HUES64 (cell line): ENCODE data around the gene ALPI.
A peak's percentile ranks its signal among the peaks of the same experiment; 100 is the strongest.

Experiments used
- H3K27ac ChIP-seq: 2 replicates; pipeline ENCODE4 v1.7.0; 2013; ENCODE audit warnings: low read depth, low read length, inconsistent platforms
- H3K27me3 ChIP-seq: 2 replicates; pipeline ENCODE4 v1.6.1; 2013; ENCODE audit warnings: mild to moderate bottlenecking, low read length; ENCODE audit not compliant: insufficient read depth
- H3K36me3 ChIP-seq: 2 replicates; pipeline ENCODE4 v1.6.1; 2013; ENCODE audit warnings: mild to moderate bottlenecking, low read length; ENCODE audit not compliant: insufficient read depth
- H3K4me1 ChIP-seq: 2 replicates; pipeline ENCODE4 v1.6.1; 2013; ENCODE audit warnings: mild to moderate bottlenecking, low read length, moderate library complexity; ENCODE audit not compliant: insufficient read depth
- H3K4me3 ChIP-seq: 2 replicates; pipeline ENCODE4 v1.5.1; 2013; ENCODE audit warnings: mild to moderate bottlenecking, low read length, moderate library complexity
- H3K9ac ChIP-seq: 2 replicates; pipeline ENCODE4 v1.6.1; 2013; ENCODE audit warnings: mild to moderate bottlenecking, low read depth, low read length
- H3K9me3 ChIP-seq: 2 replicates; pipeline ENCODE4 v1.6.1; 2013; ENCODE audit warnings: low read depth, low read length; ENCODE audit not compliant: insufficient read depth
- WGBS: fragments of 150-250, 120-280 bp; methylation state at CpG from one replicate; pipeline ENCODE4 v1.1.7; 2013; ENCODE audit warnings: missing lambda C conversion rate; 5-methylcytosine and 5-hydroxymethylcytosine counted together

The ALPI gene

GRCh38 chr2:232415736-232416520 is 40.0 kb upstream of the ALPI start:
- Histone ChIP-seq H3K27me3 (peaks cover 38% of the 10 kb centered on the region), H3K4me1 (0 out of 2 replicates have a peak, but pooled peaks cover 3% of the 10 kb centered on the region), H3K9ac (no peak overlapping the region), H3K27ac (no peak overlapping the region), H3K36me3 (peaks cover 29% of the 10 kb centered on the region), H3K4me3 (no peak overlapping the region), H3K9me3 (no peaks in the 10 kb centered on the region)
- WGBS, result 95% methylated on average over 12 of the region's 12 CpGs

- WGBS, result 95% methylated on average over 17 of the region's 17 CpGs
- H3K27ac ChIP-seq, result no peak overlapping the region
- H3K27me3 ChIP-seq, result peaks cover 47% of the 10 kb centered on the region
- H3K9me3 ChIP-seq, result no peaks in the 10 kb centered on the region
- H3K9ac ChIP-seq, result no peak overlapping the region
- peaks cover 29% of the 10 kb centered on the region for H3K36me3 ChIP-seq
- H3K4me3 ChIP-seq, result no peak overlapping the region
- H3K4me1 ChIP-seq, result peaks cover 8% of the 10 kb centered on the region
These were observed 39.2 kb upstream of the ALPI start for GRCh38 chr2:232416521-232417470.

- H3K4me1 ChIP-seq, result peaks cover 15% of the 10 kb centered on the region
- no peak overlapping the region for H3K27ac ChIP-seq
- 88% methylated on average over 5 of the region's 5 CpGs for WGBS
- H3K4me3 ChIP-seq, result no peak overlapping the region
- no peak overlapping the region for H3K9ac ChIP-seq
- H3K27me3 ChIP-seq, result peaks cover 54% of the 10 kb centered on the region
- no peaks in the 10 kb centered on the region for H3K9me3 ChIP-seq
- peaks cover 29% of the 10 kb centered on the region for H3K36me3 ChIP-seq
These were observed 38.5 kb upstream of the ALPI start for GRCh38 chr2:232417489-232417888.

GRCh38 chr2:232418056-232418455 is 37.9 kb upstream of the ALPI start:
- Histone ChIP-seq H3K27me3 (peaks cover 56% of the 10 kb centered on the region), H3K36me3 (peaks cover 25% of the 10 kb centered on the region), H3K4me3 (peak overlapping the region; percentile 75), H3K27ac (no peak overlapping the region), H3K9ac (0 out of 2 replicates have a peak overlapping the region, but pooled peaks have one; percentile 77), H3K9me3 (no peaks in the 10 kb centered on the region), H3K4me1 (peaks cover 18% of the 10 kb centered on the region)
- WGBS, result 84% methylated on average over 6 of the region's 6 CpGs

- H3K4me3 ChIP-seq, result peak overlapping the region; percentile 75
- 5% methylated on average over 49 of the region's 49 CpGs for WGBS
- H3K27me3 ChIP-seq, result peaks cover 56% of the 10 kb centered on the region
- H3K36me3 ChIP-seq, result peaks cover 25% of the 10 kb centered on the region
- peaks cover 18% of the 10 kb centered on the region for H3K4me1 ChIP-seq
- H3K9ac ChIP-seq, result peak overlapping the region; percentile 77
- no peaks in the 10 kb centered on the region for H3K9me3 ChIP-seq
- no peak overlapping the region for H3K27ac ChIP-seq
These were observed 37.3 kb upstream of the ALPI start for GRCh38 chr2:232418466-232419244.

- Histone ChIP-seq H3K4me1 (peaks cover 26% of the 10 kb centered on the region), H3K36me3 (peaks cover 25% of the 10 kb centered on the region), H3K4me3 (peak overlapping the region; percentile 75), H3K27ac (peak overlapping the region; percentile 13; the same call in 1 of the 2 replicates), H3K9me3 (no peaks in the 10 kb centered on the region), H3K9ac (peak overlapping the region; percentile 77), H3K27me3 (peaks cover 56% of the 10 kb centered on the region)
- 2% methylated on average over 79 of the region's 79 CpGs for WGBS
These were observed 36.5 kb upstream of the ALPI start for GRCh38 chr2:232419245-232420072.

- H3K36me3 ChIP-seq, result peaks cover 25% of the 10 kb centered on the region
- H3K4me3 ChIP-seq, result peak overlapping the region; percentile 75
- H3K27me3 ChIP-seq, result peaks cover 56% of the 10 kb centered on the region
- H3K9ac ChIP-seq, result peak overlapping the region; percentile 77
- peaks cover 32% of the 10 kb centered on the region for H3K4me1 ChIP-seq
- 3% methylated on average over 16 of the region's 22 CpGs for WGBS
- H3K9me3 ChIP-seq, result no peaks in the 10 kb centered on the region
- H3K27ac ChIP-seq, result peak overlapping the region; percentile 98; the same call in 1 of the 2 replicates
These were observed 35.9 kb upstream of the ALPI start for GRCh38 chr2:232420073-232420454.

- H3K4me3 ChIP-seq, result peak overlapping the region; percentile 75
- WGBS, result under 1% methylated on average over 79 of the region's 79 CpGs
- H3K27me3 ChIP-seq, result peaks cover 56% of the 10 kb centered on the region
- H3K4me1 ChIP-seq, result peaks cover 37% of the 10 kb centered on the region
- H3K36me3 ChIP-seq, result peaks cover 25% of the 10 kb centered on the region
- H3K9me3 ChIP-seq, result no peaks in the 10 kb centered on the region
- H3K27ac ChIP-seq, result peak overlapping the region; percentile 98; the same call in 1 of the 2 replicates
- peak overlapping the region; percentile 77 for H3K9ac ChIP-seq
These were observed 35.3 kb upstream of the ALPI start for GRCh38 chr2:232420463-232421188.

GRCh38 chr2:232421189-232421785 is 34.7 kb upstream of the ALPI start:
- Histone ChIP-seq H3K27ac (peak overlapping the region; percentile 98; the same call in 1 of the 2 replicates), H3K9ac (peak overlapping the region; percentile 77), H3K4me3 (peak overlapping the region; percentile 75), H3K36me3 (peaks cover 18% of the 10 kb centered on the region; the same call in 1 of the 2 replicates), H3K9me3 (no peaks in the 10 kb centered on the region), H3K27me3 (peaks cover 56% of the 10 kb centered on the region), H3K4me1 (peaks cover 44% of the 10 kb centered on the region)
- WGBS, result 23% methylated on average over 22 of the region's 22 CpGs
